ENCODE results near the gene TMEM39A.

The TMEM39A gene

GRCh38 chr3:119497820-119498185, 34.4 kb upstream of the TMEM39A start:
- TF ChIP-seq CREB1 (IDR thresholded peaks at IDR 0.05; ENCODE audit: low read depth): no peak
- no peak for TF ChIP-seq TAF1 (IDR thresholded peaks at IDR 0.05; ENCODE audit: low read depth)
- TF ChIP-seq FOXM1 (IDR thresholded peaks at IDR 0.05; ENCODE audit: borderline replicate concordance, low read depth): no peak
- TF ChIP-seq ZBTB7A (IDR thresholded peaks at IDR 0.05; ENCODE audit: low read depth): no peak
- TF ChIP-seq TCF12 (IDR thresholded peaks at IDR 0.05; ENCODE audit: low read depth): no peak
- no peak for TF ChIP-seq YY1 (IDR thresholded peaks at IDR 0.05; ENCODE audit: low read depth)

GRCh38 chr3:119494597-119494996, 31.2 kb upstream of the TMEM39A start:
- no peak for TF ChIP-seq CEBPB (IDR thresholded peaks at IDR 0.05)
- TF ChIP-seq NFIC (IDR thresholded peaks at IDR 0.05): no peak
- TF ChIP-seq EP300 (IDR thresholded peaks at IDR 0.05; ENCODE audit: borderline replicate concordance): no peak
- no peak for TF ChIP-seq TCF12 (IDR thresholded peaks at IDR 0.05; ENCODE audit: low read depth)
- TF ChIP-seq REST (IDR thresholded peaks at IDR 0.05; ENCODE audit: low read depth): no peak
- no peak for TF ChIP-seq USF1 (IDR thresholded peaks at IDR 0.05)
- no peak for TF ChIP-seq YY1 (IDR thresholded peaks at IDR 0.05; ENCODE audit: low read depth)
- TF ChIP-seq MAX (IDR thresholded peaks at IDR 0.05): no peak
- TF ChIP-seq RAD21 (IDR thresholded peaks at IDR 0.05; ENCODE audit: low read depth): no peak
- no peak for TF ChIP-seq EGR1 (IDR thresholded peaks at IDR 0.05)
- no peak for TF ChIP-seq TAF1 (IDR thresholded peaks at IDR 0.05; ENCODE audit: low read depth)
- no peak for TF ChIP-seq CREB1 (IDR thresholded peaks at IDR 0.05; ENCODE audit: low read depth)
- TF ChIP-seq ZBTB7A (IDR thresholded peaks at IDR 0.05; ENCODE audit: low read depth): no peak
- TF ChIP-seq TEAD4 (IDR thresholded peaks at IDR 0.05): no peak
- TF ChIP-seq FOXM1 (IDR thresholded peaks at IDR 0.05; ENCODE audit: borderline replicate concordance, low read depth): no peak

GRCh38 chr3:119492810-119493209, 29.4 kb upstream of the TMEM39A start:
- TF ChIP-seq TAF1 (IDR thresholded peaks at IDR 0.05; ENCODE audit: low read depth) (no peak), NFIC (IDR thresholded peaks at IDR 0.05) (no peak), EGR1 (IDR thresholded peaks at IDR 0.05) (no peak), TEAD4 (IDR thresholded peaks at IDR 0.05) (no peak), REST (IDR thresholded peaks at IDR 0.05; ENCODE audit: low read depth) (no peak), MAX (IDR thresholded peaks at IDR 0.05) (no peak)

- no peak for TF ChIP-seq TCF12 (IDR thresholded peaks at IDR 0.05; ENCODE audit: low read depth)
- no peak for TF ChIP-seq RAD21 (IDR thresholded peaks at IDR 0.05; ENCODE audit: low read depth)
- no peak for TF ChIP-seq TAF1 (IDR thresholded peaks at IDR 0.05; ENCODE audit: low read depth)
- no peak for TF ChIP-seq CREB1 (IDR thresholded peaks at IDR 0.05; ENCODE audit: low read depth)
- no peak for TF ChIP-seq USF1 (IDR thresholded peaks at IDR 0.05)
- TF ChIP-seq CEBPB (IDR thresholded peaks at IDR 0.05): no peak
- no peak for TF ChIP-seq ZBTB7A (IDR thresholded peaks at IDR 0.05; ENCODE audit: low read depth)
- TF ChIP-seq EP300 (IDR thresholded peaks at IDR 0.05; ENCODE audit: borderline replicate concordance): no peak
Measured at GRCh38 chr3:119492128-119492527, 28.7 kb upstream of the TMEM39A start.

GRCh38 chr3:119490153-119490552, 26.7 kb upstream of the TMEM39A start:
- TF ChIP-seq EP300 (IDR thresholded peaks at IDR 0.05; ENCODE audit: borderline replicate concordance) (no peak), RAD21 (IDR thresholded peaks at IDR 0.05; ENCODE audit: low read depth) (no peak), MAX (IDR thresholded peaks at IDR 0.05) (no peak), TAF1 (IDR thresholded peaks at IDR 0.05; ENCODE audit: low read depth) (no peak), REST (IDR thresholded peaks at IDR 0.05; ENCODE audit: low read depth) (no peak), TCF12 (IDR thresholded peaks at IDR 0.05; ENCODE audit: low read depth) (no peak), CREB1 (IDR thresholded peaks at IDR 0.05; ENCODE audit: low read depth) (no peak), YY1 (IDR thresholded peaks at IDR 0.05; ENCODE audit: low read depth) (no peak), TEAD4 (IDR thresholded peaks at IDR 0.05) (no peak), EGR1 (IDR thresholded peaks at IDR 0.05) (no peak), USF1 (IDR thresholded peaks at IDR 0.05) (no peak), ZBTB7A (IDR thresholded peaks at IDR 0.05; ENCODE audit: low read depth) (no peak), FOXM1 (IDR thresholded peaks at IDR 0.05; ENCODE audit: borderline replicate concordance, low read depth) (no peak)
